Measurements from ENCODE around the gene FRAS1. TPM values are rescaled to one million over a fixed set of nuclear protein-coding genes. Genes with fewer than 3 reads are reported as not detected.

The FRAS1 gene
- total and polyA plus RNA-seq, 2 donors (not counting 1 experiment from before 2014, with no cell fraction given): 0.03 to 0.12 TPM

GRCh38 chr4:78167510-78167909 is 110.4 kb downstream of the FRAS1 start:
- CTCF ChIA-PET: interaction anchor here (1.2 kb wide), 1 partner anchor 9 kb away, joined by 3 read pairs; no protein-coding TSS in a partner anchor
- TF ChIP-seq EZH2 (IDR thresholded peaks at IDR 0.05; ENCODE audit: borderline replicate concordance, insufficient read depth, low read depth, low read length, poor library complexity, severe bottlenecking): no peak
- TF ChIP-seq, protein P1, sequence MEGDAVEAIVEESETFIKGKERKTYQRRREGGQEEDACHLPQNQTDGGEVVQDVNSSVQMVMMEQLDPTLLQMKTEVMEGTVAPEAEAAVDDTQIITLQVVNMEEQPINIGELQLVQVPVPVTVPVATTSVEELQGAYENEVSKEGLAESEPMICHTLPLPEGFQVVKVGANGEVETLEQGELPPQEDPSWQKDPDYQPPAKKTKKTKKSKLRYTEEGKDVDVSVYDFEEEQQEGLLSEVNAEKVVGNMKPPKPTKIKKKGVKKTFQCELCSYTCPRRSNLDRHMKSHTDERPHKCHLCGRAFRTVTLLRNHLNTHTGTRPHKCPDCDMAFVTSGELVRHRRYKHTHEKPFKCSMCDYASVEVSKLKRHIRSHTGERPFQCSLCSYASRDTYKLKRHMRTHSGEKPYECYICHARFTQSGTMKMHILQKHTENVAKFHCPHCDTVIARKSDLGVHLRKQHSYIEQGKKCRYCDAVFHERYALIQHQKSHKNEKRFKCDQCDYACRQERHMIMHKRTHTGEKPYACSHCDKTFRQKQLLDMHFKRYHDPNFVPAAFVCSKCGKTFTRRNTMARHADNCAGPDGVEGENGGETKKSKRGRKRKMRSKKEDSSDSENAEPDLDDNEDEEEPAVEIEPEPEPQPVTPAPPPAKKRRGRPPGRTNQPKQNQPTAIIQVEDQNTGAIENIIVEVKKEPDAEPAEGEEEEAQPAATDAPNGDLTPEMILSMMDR (IDR thresholded peaks at IDR 0.05): no peak
- Histone ChIP-seq H3K79me2 (ENCODE audit: control insufficient read depth, insufficient read depth, low read length) (no peaks in the 10 kb centered on the region), H3K4me3 (ENCODE audit: control extremely low read depth in 1 of 5, extremely low read depth in 1 of 5, insufficient read depth in 1 of 5, low read depth in 2 of 5, low read length in 4 of 5) (no peak overlapping the region), H3K27me3 (replicated peaks in 1 of 4; ENCODE audit: control extremely low read depth in 1 of 4, control insufficient read depth in 3 of 4, insufficient read depth in 4 of 4, low read length in 3 of 4) (no peaks in the 10 kb centered on the region), H3K4me1 (ENCODE audit: control insufficient read depth in 2 of 2, insufficient read depth in 2 of 2, low read length in 2 of 2) (no peaks in the 10 kb centered on the region), H3K27ac (ENCODE audit: low read length in 2 of 2) (no peak overlapping the region), H3K9ac (ENCODE audit: low read length) (no peak overlapping the region), H2AFZ (ENCODE audit: insufficient read depth, low read depth, low read length, poor library complexity, severe bottlenecking) (no peak overlapping the region), H3K4me2 (replicated peaks; ENCODE audit: low read depth, low read length, poor library complexity, severe bottlenecking) (no peak overlapping the region), H4K20me1 (ENCODE audit: control insufficient read depth, insufficient read depth, low read length, poor library complexity, severe bottlenecking) (no peaks in the 10 kb centered on the region), H3K36me3 (replicated peaks in 1 of 2; ENCODE audit: control extremely low read depth in 1 of 2, control insufficient read depth in 1 of 2, extremely low read depth in 1 of 2, insufficient read depth in 2 of 2, low read length in 1 of 2) (no peaks in the 10 kb centered on the region), H3K9me3 (ENCODE audit: control extremely low read depth in 1 of 3, control insufficient read depth in 2 of 3, insufficient read depth in 1 of 3, low read length in 2 of 3) (no peaks in the 10 kb centered on the region)
- peaks cover 14% of the 10 kb centered on the region for H3K27me3 Mint-ChIP-seq
- POLR2A ChIA-PET: no interaction called here
- intact Hi-C loops (cut with micrococcal nuclease): no loop called here
- no peaks in the 10 kb centered on the region for H3K4me1 Mint-ChIP-seq
- DNase-seq (no peak), ATAC-seq (ENCODE audit: low read depth) (no peak)
- WGBS (ENCODE audit: insufficient coverage): no CpG with 5 or more reads among the region's 1 CpG
- no peak overlapping the region for H3K27ac Mint-ChIP-seq
- no peaks in the 10 kb centered on the region for H3K9me3 Mint-ChIP-seq (ENCODE audit: insufficient read depth)
- H3K4me3 Mint-ChIP-seq: no peak overlapping the region

- Histone ChIP-seq H3K9me3 (ENCODE audit: control extremely low read depth in 1 of 3, control insufficient read depth in 2 of 3, insufficient read depth in 1 of 3, low read length in 2 of 3) (no peaks in the 10 kb centered on the region), H3K9ac (ENCODE audit: low read length) (no peak overlapping the region), H3K27ac (ENCODE audit: low read length in 2 of 2) (no peak overlapping the region), H3K79me2 (ENCODE audit: control insufficient read depth, insufficient read depth, low read length) (no peaks in the 10 kb centered on the region), H3K4me2 (replicated peaks; ENCODE audit: low read depth, low read length, poor library complexity, severe bottlenecking) (no peak overlapping the region), H4K20me1 (ENCODE audit: control insufficient read depth, insufficient read depth, low read length, poor library complexity, severe bottlenecking) (no peaks in the 10 kb centered on the region), H3K4me3 (ENCODE audit: control extremely low read depth in 1 of 5, extremely low read depth in 1 of 5, insufficient read depth in 1 of 5, low read depth in 2 of 5, low read length in 4 of 5) (no peak overlapping the region), H3K27me3 (replicated peaks in 1 of 4; ENCODE audit: control extremely low read depth in 1 of 4, control insufficient read depth in 3 of 4, insufficient read depth in 4 of 4, low read length in 3 of 4) (no peaks in the 10 kb centered on the region), H3K4me1 (ENCODE audit: control insufficient read depth in 2 of 2, insufficient read depth in 2 of 2, low read length in 2 of 2) (no peaks in the 10 kb centered on the region), H3K36me3 (replicated peaks in 1 of 2; ENCODE audit: control extremely low read depth in 1 of 2, control insufficient read depth in 1 of 2, extremely low read depth in 1 of 2, insufficient read depth in 2 of 2, low read length in 1 of 2) (no peaks in the 10 kb centered on the region), H2AFZ (ENCODE audit: insufficient read depth, low read depth, low read length, poor library complexity, severe bottlenecking) (no peak overlapping the region)
- no peaks in the 10 kb centered on the region for H3K9me3 Mint-ChIP-seq (ENCODE audit: insufficient read depth)
- TF ChIP-seq, protein P1 (IDR thresholded peaks at IDR 0.05): no peak
- TF ChIP-seq EZH2 (IDR thresholded peaks at IDR 0.05; ENCODE audit: borderline replicate concordance, insufficient read depth, low read depth, low read length, poor library complexity, severe bottlenecking): no peak
- intact Hi-C loops (cut with micrococcal nuclease): no loop called here
- ChIA-PET POLR2A (no interaction called here), CTCF (interaction anchor here (1.2 kb wide), 1 partner anchor 9 kb away, joined by 3 read pairs; no protein-coding TSS in a partner anchor)
- WGBS (ENCODE audit: insufficient coverage): no CpG with 5 or more reads among the region's 3 CpGs
- DNase-seq: no peak
- H3K4me3 Mint-ChIP-seq: no peak overlapping the region
- H3K27ac Mint-ChIP-seq: no peak overlapping the region
- H3K27me3 Mint-ChIP-seq: peaks cover 10% of the 10 kb centered on the region
- ATAC-seq (ENCODE audit: low read depth): no peak
- no peaks in the 10 kb centered on the region for H3K4me1 Mint-ChIP-seq
Observed at GRCh38 chr4:78168029-78168428, 110.9 kb downstream of the FRAS1 start.
